ENCODE results near the gene MB.

The MB gene

DNA sequence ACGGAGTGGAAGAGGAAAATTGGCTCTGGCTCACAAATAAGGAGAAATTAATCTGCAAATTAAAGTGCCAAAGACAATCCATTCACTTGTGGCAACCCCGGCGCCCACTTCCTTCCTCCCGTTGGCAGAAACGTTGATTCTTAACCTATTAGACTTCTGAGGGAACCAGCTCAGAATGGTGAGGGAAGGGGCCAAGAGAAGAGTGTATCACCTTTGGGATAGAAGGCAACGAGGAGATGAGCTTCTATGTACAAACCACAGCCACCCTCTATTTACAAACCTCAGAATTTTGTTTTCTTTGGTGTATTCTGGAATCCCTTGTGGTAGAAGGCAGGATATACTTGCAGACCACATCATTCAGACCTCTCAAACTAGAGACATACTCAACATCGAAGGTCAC is 1.1 kb downstream of the MB start:
- Mint-ChIP-seq H3K4me3 (no peak overlapping the region), H3K4me1 (peaks cover 18% of the 10 kb centered on the region), H3K27me3 (ENCODE audit: low read depth, poor library complexity) (peaks cover 16% of the 10 kb centered on the region), H3K27ac (no peak overlapping the region), H3K9me3 (no peaks in the 10 kb centered on the region), H3K36me3 (ENCODE audit: low read depth) (no peaks in the 10 kb centered on the region)
- DNase-seq: no peak
- TF ChIP-seq CTCF (IDR thresholded peaks at IDR 0.05): no peak

DNA sequence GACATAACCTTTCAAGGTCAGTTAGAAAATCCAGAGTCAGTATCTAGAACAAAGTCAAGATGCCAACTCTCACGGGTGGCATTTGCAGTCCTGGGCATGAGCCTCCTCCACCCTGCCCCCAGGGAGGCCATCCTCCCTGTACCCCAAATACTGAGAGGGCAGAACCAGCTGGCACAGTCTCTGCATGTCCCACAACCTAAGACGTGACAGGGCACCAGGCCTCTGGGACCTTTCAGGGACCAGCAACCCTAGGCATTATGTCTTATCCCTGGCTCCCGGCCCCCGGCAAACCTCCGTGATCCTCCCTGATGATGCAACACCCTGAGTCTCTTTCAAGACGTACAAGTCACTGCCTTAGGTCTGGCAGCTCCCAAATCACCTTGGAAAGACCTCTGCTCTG is 2.0 kb downstream of the MB start:
- no peak for TF ChIP-seq CTCF (IDR thresholded peaks at IDR 0.05)
- H3K9me3 Mint-ChIP-seq: no peaks in the 10 kb centered on the region
- no peak for DNase-seq
- no peak overlapping the region for H3K4me3 Mint-ChIP-seq
- H3K4me1 Mint-ChIP-seq: peaks cover 12% of the 10 kb centered on the region
- no peak overlapping the region for H3K27ac Mint-ChIP-seq
- no peaks in the 10 kb centered on the region for H3K36me3 Mint-ChIP-seq (ENCODE audit: low read depth)
- peaks cover 22% of the 10 kb centered on the region for H3K27me3 Mint-ChIP-seq (ENCODE audit: low read depth, poor library complexity)

GRCh38 chr22:35614404-35614803 is 2.7 kb downstream of the MB start:
- H3K4me3 Mint-ChIP-seq: no peak overlapping the region
- H3K27ac Mint-ChIP-seq: no peak overlapping the region
- H3K27me3 Mint-ChIP-seq (ENCODE audit: low read depth, poor library complexity): peaks cover 22% of the 10 kb centered on the region
- no peaks in the 10 kb centered on the region for H3K9me3 Mint-ChIP-seq
- H3K36me3 Mint-ChIP-seq (ENCODE audit: low read depth): no peaks in the 10 kb centered on the region
- no peak for TF ChIP-seq CTCF (IDR thresholded peaks at IDR 0.05)
- H3K4me1 Mint-ChIP-seq: peaks cover 12% of the 10 kb centered on the region
- DNase-seq: no peak

DNA sequence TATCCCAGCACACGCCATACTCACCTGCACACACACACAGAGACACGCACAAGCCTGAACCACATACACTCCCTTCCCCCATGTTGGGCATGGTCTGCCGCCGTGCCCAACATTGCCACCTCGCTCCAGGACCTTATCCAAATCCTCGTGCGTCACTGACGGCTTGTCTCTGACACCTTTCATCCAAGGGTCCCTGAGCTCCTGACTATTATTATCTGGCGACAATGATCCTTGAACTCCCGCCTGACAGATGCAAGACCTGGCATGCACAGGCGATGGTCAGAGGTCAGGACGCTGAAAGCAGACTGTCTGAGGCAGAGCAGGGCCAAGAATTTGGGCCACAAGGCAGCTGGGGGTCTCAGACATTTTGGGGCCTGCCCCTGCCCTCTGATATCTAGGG is 4.2 kb downstream of the MB start:
- Mint-ChIP-seq H3K36me3 (ENCODE audit: low read depth) (no peaks in the 10 kb centered on the region), H3K27me3 (ENCODE audit: low read depth, poor library complexity) (peaks cover 19% of the 10 kb centered on the region), H3K9me3 (no peaks in the 10 kb centered on the region), H3K4me1 (peaks cover 16% of the 10 kb centered on the region), H3K27ac (no peak overlapping the region), H3K4me3 (no peak overlapping the region)
- no peak for TF ChIP-seq CTCF (IDR thresholded peaks at IDR 0.05)
- no peak for DNase-seq

- Mint-ChIP-seq H3K9me3 (no peaks in the 10 kb centered on the region), H3K36me3 (ENCODE audit: low read depth) (no peaks in the 10 kb centered on the region), H3K4me3 (no peak overlapping the region), H3K27ac (no peak overlapping the region), H3K4me1 (peaks cover 20% of the 10 kb centered on the region), H3K27me3 (ENCODE audit: low read depth, poor library complexity) (peaks cover 19% of the 10 kb centered on the region)
- no peak for TF ChIP-seq CTCF (IDR thresholded peaks at IDR 0.05)
- no peak for DNase-seq
Measured at GRCh38 chr22:35611891-35612576, 5.1 kb downstream of the MB start.

GRCh38 chr22:35611200-35611890 is 5.8 kb downstream of the MB start:
- no peak for TF ChIP-seq CTCF (IDR thresholded peaks at IDR 0.05)
- H3K27ac Mint-ChIP-seq: no peak overlapping the region
- H3K4me3 Mint-ChIP-seq: no peak overlapping the region
- DNase-seq: no peak
- no peaks in the 10 kb centered on the region for H3K36me3 Mint-ChIP-seq (ENCODE audit: low read depth)
- H3K4me1 Mint-ChIP-seq: peaks cover 26% of the 10 kb centered on the region
- H3K9me3 Mint-ChIP-seq: no peaks in the 10 kb centered on the region
- peaks cover 23% of the 10 kb centered on the region for H3K27me3 Mint-ChIP-seq (ENCODE audit: low read depth, poor library complexity)
